GM06990 (cell line): Measurements from ENCODE around the gene NEDD4L.
A peak's percentile ranks its signal among the peaks of the same experiment; 100 is the strongest.

ENCODE experiments used
- DNase-seq: peaks from one replicate; pipeline ENCODE4 v3.0.0-alpha.2; 2011; ENCODE audit not compliant: insufficient read length; ENCODE audit errors: extremely low read depth
- H3K27me3 ChIP-seq: replicated peaks from 2 replicates; pipeline ENCODE4 v1.6.0; 2011; ENCODE audit warnings: low read length; ENCODE audit not compliant: control insufficient read depth, insufficient read depth
- H3K36me3 ChIP-seq: 2 replicates; pipeline ENCODE4 v1.5.1; 2011; ENCODE audit warnings: low read length; ENCODE audit not compliant: control insufficient read depth, insufficient read depth
- H3K4me3 ChIP-seq: replicated peaks from 2 replicates; pipeline ENCODE4 v1.5.1; 2011; ENCODE audit warnings: low read depth, mild to moderate bottlenecking, control low read depth, low read length
- TF ChIP-seq, protein P1 (sequence below): IDR thresholded peaks from 2 replicates; pipeline ENCODE4 v1.5.1; 2011; ENCODE audit warnings: low read length, control low read depth, mild to moderate bottlenecking, inconsistent platforms; ENCODE audit not compliant: insufficient read depth, poor library complexity, severe bottlenecking

Gene NEDD4L

DNA sequence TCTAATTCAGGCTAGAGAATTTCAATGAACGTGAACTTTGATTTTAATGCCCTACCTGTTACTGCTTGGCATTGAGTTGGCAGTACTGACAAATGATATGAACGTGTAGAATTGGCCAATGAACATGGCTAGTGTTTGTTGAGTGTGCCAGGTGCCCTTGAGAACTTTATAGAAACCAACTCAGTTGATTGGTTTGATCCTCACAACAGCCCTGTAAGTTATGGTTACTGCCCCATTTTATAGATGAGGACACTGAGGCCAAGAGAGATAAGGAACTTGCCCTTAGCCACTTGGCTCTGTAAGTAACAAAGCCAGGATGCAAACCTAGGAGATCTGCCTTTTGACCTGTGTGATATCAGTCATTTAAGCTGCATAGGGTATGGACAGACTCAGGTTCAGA is 275.7 kb downstream of the NEDD4L start:
- Histone ChIP-seq H3K36me3 (peaks cover 4% of the 10 kb centered on the region), H3K27me3 (no peaks in the 10 kb centered on the region), H3K4me3 (no peak overlapping the region)
- no peak for DNase-seq
- TF ChIP-seq, protein P1, sequence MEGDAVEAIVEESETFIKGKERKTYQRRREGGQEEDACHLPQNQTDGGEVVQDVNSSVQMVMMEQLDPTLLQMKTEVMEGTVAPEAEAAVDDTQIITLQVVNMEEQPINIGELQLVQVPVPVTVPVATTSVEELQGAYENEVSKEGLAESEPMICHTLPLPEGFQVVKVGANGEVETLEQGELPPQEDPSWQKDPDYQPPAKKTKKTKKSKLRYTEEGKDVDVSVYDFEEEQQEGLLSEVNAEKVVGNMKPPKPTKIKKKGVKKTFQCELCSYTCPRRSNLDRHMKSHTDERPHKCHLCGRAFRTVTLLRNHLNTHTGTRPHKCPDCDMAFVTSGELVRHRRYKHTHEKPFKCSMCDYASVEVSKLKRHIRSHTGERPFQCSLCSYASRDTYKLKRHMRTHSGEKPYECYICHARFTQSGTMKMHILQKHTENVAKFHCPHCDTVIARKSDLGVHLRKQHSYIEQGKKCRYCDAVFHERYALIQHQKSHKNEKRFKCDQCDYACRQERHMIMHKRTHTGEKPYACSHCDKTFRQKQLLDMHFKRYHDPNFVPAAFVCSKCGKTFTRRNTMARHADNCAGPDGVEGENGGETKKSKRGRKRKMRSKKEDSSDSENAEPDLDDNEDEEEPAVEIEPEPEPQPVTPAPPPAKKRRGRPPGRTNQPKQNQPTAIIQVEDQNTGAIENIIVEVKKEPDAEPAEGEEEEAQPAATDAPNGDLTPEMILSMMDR: no peak

DNA sequence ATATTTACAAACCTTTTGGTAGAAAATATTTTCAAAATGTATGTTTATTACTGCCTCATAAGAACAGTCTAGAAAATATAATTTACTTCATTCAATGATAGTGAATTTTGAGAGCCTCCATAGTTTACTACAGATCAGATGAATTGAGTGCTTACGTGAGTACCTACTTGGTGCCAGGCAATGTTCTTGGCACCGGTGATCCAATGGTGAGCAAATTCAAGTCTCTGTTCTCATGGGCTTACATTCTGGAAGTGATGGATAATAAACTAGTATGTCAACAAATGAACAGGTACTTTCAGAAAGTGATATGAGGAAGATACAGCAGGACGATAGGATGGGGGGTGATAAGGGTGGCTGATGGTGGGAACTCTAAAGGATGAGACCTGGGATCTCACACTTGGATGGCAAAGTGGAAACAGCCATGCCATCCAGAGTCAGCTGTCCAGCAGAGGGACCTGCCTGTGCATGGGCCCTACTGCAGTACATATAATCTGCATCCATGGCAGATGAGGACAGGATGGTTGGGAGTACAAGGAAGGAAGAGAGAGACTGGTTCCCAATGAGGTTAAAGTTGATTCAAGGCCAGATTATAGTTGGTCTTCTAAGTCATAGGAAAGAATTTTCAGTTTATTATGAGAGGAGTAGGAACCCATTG is 277.0 kb downstream of the NEDD4L start:
- Histone ChIP-seq H3K27me3 (no peaks in the 10 kb centered on the region), H3K36me3 (peaks cover 7% of the 10 kb centered on the region), H3K4me3 (no peak overlapping the region)
- no peak for DNase-seq
- TF ChIP-seq, protein P1: no peak

DNA sequence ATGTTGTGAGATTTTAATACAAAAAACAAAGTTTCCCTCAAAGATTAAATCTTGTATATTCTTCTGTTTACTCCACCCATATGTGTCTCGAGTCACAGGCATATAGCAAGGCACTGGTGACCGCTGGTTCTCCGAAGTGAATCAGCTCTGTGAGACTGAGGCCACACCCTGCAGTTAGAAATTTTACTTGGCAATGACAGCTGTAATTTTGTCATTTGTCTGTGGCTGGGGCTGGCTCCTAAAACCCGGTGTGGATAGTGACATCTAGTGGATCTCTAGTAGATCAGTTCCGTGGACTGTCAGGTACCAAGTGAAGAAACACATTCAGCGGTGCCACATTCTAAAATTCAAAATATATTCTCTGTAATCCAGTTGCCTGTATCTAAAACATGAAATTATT is 278.0 kb downstream of the NEDD4L start:
- TF ChIP-seq, protein P1: peak; percentile 61
- H3K36me3 ChIP-seq: peaks cover 7% of the 10 kb centered on the region
- H3K4me3 ChIP-seq: no peak overlapping the region
- no peaks in the 10 kb centered on the region for H3K27me3 ChIP-seq
- DNase-seq: no peak

DNA sequence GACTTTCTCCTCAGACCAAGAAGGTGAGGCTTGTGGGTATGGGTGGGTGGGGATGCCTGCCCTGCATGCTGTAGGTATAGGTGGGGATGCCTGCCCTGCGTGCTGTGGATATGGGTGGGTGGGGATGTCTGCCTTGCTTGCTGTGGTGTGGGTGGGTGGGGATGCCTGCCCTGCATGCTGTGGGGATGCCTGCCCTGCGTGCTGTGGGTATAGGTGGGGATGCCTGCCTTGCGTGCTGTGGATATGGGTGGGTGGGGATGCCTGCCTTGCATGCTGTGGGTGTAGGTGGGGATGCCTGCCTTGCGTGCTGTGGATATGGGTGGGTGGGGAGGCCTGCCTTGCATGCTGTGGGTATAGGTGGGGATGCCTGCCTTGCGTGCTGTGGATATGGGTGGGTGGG is 278.4 kb downstream of the NEDD4L start:
- Histone ChIP-seq H3K36me3 (peaks cover 7% of the 10 kb centered on the region), H3K4me3 (no peak overlapping the region), H3K27me3 (no peaks in the 10 kb centered on the region)
- TF ChIP-seq, protein P1: no peak
- DNase-seq: no peak

DNA sequence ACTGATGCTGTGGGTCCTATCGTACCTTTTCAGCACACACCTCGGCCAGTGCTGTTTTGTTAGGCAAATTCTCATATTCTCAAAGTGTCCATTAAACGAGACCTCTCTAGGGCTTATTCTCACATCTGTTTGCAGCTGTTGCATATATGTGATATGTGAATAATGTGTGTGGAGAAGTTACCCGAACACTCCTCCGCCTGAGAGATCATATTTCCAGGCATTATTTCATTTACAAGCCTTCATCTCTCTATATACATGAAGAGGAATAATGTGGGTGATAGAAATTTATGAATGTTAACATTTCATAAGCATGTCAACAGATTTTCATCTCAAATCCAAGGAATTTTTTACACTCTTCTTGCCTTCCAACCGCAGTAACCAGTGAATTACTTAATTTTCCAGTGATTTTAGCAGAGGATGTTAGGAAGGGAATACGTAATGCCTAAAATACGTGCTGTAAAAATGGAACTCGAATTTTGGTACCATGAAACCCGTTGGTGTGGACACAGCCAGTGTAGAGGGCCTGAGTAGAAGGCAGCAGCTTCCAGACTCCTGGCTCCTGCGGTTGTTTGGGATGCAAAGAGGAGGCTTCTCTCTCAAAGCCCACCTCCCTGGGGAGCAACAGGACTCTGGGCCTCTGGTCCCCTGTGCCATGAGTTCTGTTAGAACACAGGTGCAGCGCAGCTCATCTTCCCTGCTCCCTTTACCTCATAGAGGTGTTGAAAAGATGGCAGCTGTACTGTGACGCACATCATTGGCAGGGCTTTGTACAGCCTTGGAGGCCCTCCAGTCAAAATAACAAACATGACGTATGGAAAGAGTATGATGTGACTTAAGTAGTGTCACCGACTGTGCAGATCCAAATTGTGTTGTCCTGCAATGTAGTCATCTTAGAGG is 280.1 kb downstream of the NEDD4L start:
- TF ChIP-seq, protein P1: no peak
- DNase-seq: no peak
- Histone ChIP-seq H3K4me3 (no peak overlapping the region), H3K36me3 (peaks cover 6% of the 10 kb centered on the region), H3K27me3 (no peaks in the 10 kb centered on the region)
